KOPT-K1 (cell line): ENCODE data around the gene TEX54.
"Not testable (repeated sequence)": the region's sequence is repeated elsewhere in the genome, so short reads cannot be mapped to it uniquely, and the experiment has no call there.

Experiments
- H3K27ac ChIP-seq: fragments of 200-600 bp; sonication (generic); 2 replicates; pipeline ENCODE4 v1.5.1; 2016; ENCODE audit warnings: antibody characterized with exemption, mild to moderate bottlenecking, low read depth, low read length; ENCODE audit not compliant: poor library complexity, severe bottlenecking
- H3K36me3 ChIP-seq: fragments of 200-600 bp; sonication (generic); 2 replicates; pipeline ENCODE4 v1.5.1; 2017; ENCODE audit warnings: antibody characterized with exemption, mild to moderate bottlenecking, low read length, moderate library complexity; ENCODE audit not compliant: insufficient read depth
- H3K9me3 ChIP-seq: fragments of 200-600 bp; sonication (generic); 2 replicates; pipeline ENCODE4 v1.5.1; 2017; ENCODE audit warnings: antibody characterized with exemption, low read length, mild to moderate bottlenecking; ENCODE audit not compliant: insufficient read depth, poor library complexity, severe bottlenecking

The TEX54 gene

DNA sequence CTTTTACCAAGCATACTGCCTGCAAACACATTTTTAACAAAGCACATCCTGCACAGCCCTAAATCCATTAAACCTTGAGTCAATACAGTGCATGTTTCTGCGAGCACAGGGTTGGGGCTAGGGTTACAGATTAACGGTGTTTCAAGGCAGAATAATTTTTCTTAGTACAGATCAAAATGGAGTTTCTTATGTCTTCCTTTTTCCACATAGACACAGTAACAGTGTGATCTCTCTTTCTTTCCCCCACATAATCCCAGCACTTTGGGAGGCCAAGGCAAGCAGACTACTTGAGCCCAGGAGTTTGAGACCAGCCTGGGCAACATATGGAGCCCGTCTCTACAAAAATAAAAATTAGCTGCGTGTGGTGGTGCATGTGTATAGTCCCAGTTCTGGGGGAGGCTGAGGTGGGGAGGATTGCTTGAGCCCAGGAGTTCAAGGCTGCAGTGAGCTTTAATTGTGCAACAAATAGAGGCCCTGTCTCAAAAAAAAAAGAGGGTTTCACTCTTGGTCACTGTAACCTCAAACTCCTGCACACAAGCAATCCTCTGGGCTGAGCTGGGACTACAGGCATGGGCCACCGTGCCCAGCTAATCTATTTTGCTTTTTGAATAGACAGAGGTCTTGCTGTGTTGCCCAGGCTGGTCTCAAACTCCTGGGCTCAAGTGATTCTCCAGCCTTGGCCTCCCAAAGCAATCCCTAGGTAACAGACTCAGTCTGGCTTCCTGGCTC lies 28.4 kb upstream of the TEX54 start:
- Histone ChIP-seq H3K36me3 (peaks cover 38% of the 10 kb centered on the region), H3K27ac (no peak overlapping the region), H3K9me3 (no peaks in the 10 kb centered on the region)

DNA sequence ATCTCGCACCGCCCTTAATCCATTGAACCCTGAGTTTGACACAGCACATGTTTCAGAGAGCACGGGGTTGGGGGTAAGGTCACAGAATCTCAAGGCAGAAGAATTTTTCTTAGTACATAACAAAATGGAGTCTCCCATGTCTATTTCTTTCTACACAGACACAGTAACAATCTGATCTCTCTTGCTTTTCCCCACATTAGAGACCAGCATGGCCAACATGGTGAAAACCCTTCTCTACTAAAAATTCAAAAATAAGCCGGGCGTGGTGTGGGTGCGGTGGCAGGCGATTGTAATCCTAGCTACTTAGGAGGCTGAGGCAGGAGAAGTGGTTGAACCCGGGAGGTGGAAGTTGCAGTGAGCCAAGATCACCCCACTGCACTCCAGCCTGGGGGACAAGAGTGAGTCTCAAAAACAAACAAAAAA lies 26.7 kb upstream of the TEX54 start:
- H3K27ac ChIP-seq, H3K9me3 ChIP-seq: not testable (repeated sequence)
- peaks cover 40% of the 10 kb centered on the region for H3K36me3 ChIP-seq

DNA sequence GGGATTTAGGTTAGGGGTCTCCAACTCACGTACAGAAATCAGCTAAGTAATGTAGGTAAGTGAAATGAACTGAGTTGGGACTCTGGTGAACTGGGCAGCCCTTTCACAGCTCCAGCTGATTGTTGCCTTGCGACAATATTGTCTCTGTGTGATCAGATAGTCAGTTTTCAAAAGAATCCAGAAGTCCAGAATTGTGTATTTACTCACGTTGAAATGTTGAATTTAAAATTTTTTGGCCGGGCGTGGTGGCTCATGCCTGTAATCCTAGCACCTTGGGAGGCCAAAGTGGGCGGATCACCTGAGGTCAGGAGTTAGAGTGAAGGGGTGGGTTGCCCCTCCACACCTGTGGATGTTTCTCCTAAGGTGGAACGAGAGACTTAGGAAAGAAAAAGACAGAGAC lies 25.6 kb upstream of the TEX54 start:
- peaks cover 40% of the 10 kb centered on the region for H3K36me3 ChIP-seq
- peak overlapping the region; percentile 95 for H3K27ac ChIP-seq
- no peaks in the 10 kb centered on the region for H3K9me3 ChIP-seq

DNA sequence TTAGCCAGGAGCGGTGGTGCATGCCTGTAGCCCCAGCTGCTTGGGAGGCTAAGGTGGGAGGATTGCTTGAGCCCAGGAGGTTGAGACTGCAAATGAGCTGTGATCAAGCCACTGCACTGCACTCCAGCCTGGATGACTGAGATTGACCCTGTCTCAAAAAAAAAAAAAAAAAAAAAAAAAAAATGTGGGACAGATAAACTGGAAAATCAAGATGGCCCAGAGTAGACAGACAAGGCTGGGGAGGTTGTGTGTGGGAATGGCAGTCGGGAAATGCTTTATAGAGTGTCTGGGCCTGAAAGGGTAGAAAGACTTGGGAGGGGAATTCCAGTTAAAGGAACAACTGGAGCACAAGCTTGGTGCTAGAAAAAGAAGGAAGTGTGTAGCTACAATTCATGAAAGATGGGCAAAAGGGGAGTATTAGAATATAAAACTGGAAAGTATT lies 24.9 kb upstream of the TEX54 start:
- H3K36me3 ChIP-seq, result peaks cover 43% of the 10 kb centered on the region

DNA sequence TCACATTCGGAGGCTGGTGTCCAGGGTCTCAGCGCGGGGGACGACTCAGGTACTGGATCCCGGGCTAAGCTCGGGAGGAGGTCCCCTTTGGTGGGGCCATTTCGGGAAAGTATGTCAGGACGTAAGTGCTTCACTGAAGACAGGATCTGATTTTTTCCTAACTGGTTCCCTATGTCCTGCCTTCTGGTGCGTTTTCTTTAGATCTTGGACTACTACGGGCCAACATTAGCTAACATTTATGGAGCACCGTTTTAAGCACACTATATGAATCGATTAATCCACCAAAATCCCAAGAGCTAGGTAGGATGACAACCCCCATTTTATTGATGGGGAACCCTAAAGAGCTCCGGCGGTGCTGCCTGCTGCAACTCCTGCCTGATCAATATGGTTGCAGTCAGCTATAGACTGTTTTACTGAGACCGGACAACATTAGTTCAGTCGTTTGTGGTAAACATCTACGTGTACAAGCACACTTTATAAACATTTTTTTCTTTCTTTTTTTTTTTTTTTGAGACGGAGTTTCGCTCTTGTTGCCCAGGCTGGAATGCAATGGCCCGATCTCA lies 23.8 kb upstream of the TEX54 start:
- Histone ChIP-seq H3K36me3 (peaks cover 52% of the 10 kb centered on the region), H3K9me3 (no peaks in the 10 kb centered on the region), H3K27ac (peak overlapping the region; percentile 95)

More for the DNA sequence above, 24.9 kb upstream of the TEX54 start:
- no peaks in the 10 kb centered on the region for H3K9me3 ChIP-seq
- peak overlapping the region; percentile 95 for H3K27ac ChIP-seq

DNA sequence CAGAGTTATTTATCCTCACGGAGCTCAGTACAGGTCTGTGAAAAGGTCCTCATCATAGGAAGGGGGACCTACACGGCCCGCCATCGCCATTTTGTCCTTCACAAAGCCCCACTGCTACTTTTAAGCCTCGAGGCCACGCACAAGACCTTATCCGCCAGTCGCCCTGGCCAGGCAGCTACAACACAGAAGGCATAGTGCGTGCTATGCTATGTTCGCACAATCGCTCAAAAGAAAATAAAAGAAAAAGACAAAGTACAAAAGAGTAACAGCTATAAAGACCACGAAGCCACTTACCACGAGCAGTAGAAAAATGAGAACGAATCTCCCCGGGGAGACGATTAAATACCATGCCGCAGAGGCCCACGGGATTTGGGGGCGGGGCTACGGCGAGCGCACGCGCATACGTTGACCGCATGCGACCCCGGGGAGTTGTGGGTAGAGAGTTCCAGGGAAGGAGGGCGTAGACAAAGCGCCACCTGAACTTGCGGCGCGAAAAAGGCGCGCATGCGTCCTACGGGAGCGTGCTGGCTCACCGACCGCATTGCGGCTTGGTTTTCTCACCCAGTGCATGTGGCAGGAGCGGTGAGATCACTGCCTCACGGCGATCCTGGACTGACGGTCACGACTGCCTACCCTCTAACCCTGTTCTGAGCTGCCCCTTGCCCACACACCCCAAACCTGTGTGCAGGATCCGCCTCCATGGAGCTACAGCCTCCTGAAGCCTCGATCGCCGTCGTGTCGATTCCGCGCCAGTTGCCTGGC lies 23.1 kb upstream of the TEX54 start:
- Histone ChIP-seq H3K36me3 (peaks cover 50% of the 10 kb centered on the region), H3K9me3 (no peaks in the 10 kb centered on the region), H3K27ac (peak overlapping the region; percentile 95)

DNA sequence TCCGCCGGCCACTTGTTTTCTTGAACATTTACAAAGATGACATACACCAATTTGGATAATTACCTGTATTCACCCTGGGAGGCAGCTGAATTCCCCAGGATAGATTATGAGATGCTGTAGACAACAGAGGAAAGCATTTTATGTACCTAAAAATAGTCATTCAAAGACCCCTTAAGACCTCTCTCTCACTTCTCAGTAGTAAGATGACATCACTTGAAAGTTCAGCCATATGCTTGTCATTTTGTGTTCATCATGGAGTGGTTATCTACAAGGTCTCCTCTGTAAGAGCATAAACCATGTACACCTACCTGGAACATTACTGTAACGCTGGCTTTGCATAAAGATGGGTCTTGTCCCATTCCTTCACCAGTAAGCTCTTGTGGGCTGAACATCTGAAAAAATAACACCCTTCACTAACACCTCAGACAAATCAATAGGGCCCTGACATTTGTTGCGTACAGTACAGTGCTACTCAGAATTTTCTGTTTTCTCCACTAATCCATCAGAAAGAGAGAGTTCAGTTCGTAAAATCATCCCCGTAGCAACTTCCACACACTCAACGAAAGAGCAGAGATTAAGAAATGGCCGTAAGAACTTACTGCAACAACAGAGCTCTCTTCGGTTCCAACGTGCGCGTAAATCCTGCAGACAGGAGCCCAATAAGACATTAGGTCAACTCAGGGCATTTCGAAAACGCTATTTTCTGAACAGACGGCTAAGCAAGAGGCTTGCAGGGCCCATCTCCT lies 22.4 kb upstream of the TEX54 start:
- peaks cover 50% of the 10 kb centered on the region for H3K36me3 ChIP-seq
- no peaks in the 10 kb centered on the region for H3K9me3 ChIP-seq
- peak overlapping the region; percentile 95 for H3K27ac ChIP-seq

DNA sequence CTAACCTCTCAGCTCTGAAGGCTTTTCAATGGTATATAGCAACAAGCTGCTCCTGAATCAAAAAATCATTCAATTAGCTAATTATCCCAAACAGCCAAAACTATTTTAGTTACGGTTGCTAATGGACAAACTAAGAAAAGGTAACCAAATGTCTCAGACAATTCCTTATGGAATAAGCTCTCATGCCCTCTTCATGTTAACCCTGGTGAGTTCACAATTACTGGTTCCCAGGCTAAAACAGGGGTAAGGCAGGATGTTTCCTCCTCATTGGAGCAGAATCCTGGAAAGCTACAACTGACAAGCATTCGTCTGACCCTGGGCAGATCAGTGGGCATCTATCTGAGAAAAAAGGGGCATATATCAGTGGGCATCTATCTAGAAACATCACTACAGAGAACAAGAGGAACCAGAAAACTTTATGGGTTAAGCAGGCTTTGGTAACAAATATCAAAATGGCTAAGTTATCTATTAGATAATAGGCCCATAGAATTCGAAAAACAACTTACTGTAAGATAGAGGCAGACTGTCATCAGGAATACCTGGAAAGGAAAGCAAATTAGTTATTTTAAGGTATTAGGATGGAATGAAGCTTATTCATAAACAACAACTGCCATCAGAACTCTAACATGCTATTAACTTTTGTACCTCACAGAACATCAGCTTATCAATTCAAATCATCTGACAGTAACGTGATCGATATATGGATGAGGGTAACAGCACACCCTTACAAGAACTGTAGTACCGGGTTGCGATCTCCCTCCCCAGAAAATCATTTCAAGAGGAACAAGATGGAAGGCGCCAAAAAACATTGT lies 21.6 kb upstream of the TEX54 start:
- H3K9me3 ChIP-seq, result no peaks in the 10 kb centered on the region
- H3K27ac ChIP-seq, result peak overlapping the region; percentile 95
- peaks cover 45% of the 10 kb centered on the region for H3K36me3 ChIP-seq

DNA sequence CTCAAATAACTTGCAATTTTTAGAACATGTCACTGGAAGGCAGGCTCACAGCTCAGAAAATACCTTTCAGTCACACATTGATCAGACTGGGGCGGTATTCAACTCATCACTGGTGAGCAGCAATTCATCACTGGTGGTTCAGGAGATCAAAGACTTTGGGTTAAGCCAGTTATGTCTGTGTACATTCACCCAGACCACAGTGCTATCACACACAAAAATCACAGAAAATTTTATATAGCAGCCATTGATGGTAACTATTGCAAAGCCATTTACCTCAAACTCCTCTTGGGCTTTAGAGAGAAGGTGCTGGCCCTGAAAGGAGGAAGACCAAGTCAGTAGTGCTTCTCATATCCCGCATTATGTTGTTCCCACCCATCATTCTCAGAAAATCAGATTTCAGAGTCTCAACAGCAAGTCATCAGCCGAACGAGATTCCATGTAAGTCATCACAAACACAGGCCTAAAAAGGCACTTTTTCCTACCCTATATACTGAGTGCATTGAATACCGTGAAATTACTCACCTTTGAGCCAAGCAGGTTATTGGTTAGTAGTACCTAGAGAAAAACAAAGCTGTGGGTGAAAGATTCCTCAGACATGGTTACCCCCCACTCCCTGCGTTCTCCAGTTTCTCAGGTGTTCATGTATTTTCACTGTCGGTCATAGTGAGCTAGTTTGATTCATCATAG lies 20.8 kb upstream of the TEX54 start:
- peak overlapping the region; percentile 95 for H3K27ac ChIP-seq
- H3K9me3 ChIP-seq, result no peaks in the 10 kb centered on the region
- peaks cover 45% of the 10 kb centered on the region for H3K36me3 ChIP-seq

DNA sequence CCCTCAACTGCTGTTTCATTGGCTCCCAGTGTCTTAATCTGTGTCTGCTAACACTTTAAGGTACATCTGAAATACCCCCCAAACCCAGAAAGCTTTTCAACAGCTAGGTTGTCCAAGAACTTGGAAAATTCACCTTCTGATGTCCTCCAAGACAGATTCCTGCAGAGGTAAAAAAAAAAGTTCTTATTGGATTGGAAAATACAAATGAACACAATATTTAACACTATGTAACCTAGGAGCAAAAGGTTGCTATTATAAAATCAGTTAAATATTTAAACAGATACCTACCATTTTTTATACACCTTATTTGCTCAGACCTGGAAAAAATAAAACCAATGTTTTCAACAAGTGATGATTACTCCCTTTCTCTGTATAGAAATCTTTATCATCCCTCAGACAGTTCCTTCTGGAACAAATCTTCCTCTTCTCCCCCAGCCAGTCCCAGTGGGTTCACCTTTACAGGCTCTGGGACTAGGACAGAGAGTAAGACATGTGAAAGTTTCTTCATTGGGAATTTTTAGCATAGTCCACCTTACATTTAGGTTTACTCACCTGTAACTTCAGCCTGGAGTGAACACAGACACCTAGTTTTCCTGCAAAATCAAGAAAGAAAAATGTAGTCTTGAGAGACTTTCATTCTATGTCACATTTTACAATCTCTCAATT lies 20.0 kb upstream of the TEX54 start:
- no peaks in the 10 kb centered on the region for H3K9me3 ChIP-seq
- peaks cover 45% of the 10 kb centered on the region for H3K36me3 ChIP-seq
- peak overlapping the region; percentile 95 for H3K27ac ChIP-seq

DNA sequence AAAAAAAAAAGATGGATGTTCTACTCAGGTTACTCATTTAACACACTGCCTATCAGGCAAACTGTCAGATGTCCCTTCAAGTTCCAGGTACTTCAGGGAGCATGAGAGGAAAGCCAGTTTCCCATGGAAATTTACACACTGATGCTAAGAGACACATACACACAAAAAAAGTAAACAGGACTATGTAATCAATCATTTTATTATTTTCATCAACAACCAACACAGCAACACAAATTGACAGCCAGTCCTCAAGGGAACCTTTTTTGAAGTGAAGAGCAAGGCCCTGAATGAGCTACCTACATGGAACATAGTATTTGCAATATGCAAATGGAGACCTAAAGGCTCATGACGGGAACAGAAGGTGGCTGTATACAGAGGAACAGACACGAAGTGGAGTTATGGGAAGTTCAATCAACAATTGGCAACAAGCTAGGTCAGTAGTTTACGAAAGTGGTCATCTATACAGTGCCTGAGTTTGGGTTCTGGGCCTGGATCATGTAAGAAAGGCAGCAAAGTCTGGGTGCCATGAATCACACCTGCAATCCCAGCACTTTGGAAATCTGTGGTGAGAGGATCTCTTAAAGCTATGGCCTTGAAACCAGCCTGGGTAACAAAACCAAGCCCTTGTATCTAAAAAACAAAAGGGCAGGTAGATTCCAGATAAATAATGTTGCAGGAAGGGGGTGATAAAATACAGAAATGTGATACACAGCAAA lies 19.3 kb upstream of the TEX54 start:
- Histone ChIP-seq H3K9me3 (no peaks in the 10 kb centered on the region), H3K27ac (no peak overlapping the region), H3K36me3 (peaks cover 45% of the 10 kb centered on the region)

DNA sequence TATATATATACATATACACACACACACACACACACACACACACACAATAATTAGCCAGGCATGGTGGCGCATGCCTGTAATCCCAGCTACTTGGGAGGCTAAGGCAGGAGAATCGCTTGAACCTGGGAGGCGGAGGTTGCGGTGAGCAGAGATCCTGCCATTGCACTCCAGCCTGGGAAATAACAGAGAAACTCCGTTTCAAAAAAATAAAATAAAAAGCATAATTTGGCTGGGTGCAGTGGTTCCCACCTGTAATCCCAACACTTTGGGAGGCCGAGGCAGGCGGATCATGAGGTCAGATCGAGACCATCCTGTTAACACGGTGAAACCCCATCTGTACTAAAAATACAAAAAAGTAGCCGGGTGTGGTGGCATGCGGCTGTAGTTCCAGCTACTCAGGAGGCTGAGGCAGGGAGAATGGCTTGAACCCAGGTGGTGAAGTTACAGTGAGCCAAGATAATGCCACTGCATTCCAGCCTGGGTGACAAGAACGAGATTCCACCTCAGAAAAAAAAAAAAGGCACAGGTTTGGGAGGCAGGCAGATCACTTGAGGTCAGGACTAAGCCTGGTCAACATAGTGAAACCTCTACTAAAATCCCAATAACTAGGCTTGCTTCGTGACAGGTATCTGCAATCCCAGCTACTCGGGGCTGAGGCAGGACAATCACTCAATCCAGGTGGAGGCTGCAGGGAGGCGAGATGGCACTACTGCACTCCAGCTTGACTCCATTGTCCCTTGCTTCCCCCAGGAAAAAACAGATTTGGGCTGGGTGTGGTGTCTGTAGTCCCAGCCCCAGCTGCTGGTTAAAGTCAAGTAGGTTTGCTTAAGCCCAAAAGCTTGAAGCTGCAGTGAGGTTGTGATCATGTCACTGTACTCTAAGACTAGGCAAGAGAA lies 18.5 kb upstream of the TEX54 start:
- Histone ChIP-seq H3K9me3 (no peaks in the 10 kb centered on the region), H3K27ac (no peak overlapping the region), H3K36me3 (peaks cover 45% of the 10 kb centered on the region)
